ENCODE data around the gene CFAP92.
A peak's percentile ranks its signal among the peaks of the same experiment; 100 is the strongest.
"Not testable (repeated sequence)": the region's sequence is repeated elsewhere in the genome, so short reads cannot be mapped to it uniquely, and the experiment has no call there.

Gene CFAP92

GRCh38 chr3:128873244-128874022 is 120.4 kb downstream of the CFAP92 start:
- Histone ChIP-seq H3K27ac (no peak overlapping the region), H3K9ac (no peak overlapping the region), H3K27me3 (no peaks in the 10 kb centered on the region), H3K4me3 (no peak overlapping the region), H3K4me2 (no peak overlapping the region), H3K4me1 (peaks cover 14 to 34% (median 19%) of the 10 kb centered on the region in 10 experiments), H3K9me3 (replicated peaks in 1 of 11) (no peaks in the 10 kb centered on the region), H3K36me3 (0 out of 22 replicates have a peak, but pooled peaks cover 0 to 5% (median 0%) of the 10 kb centered on the region in 11 experiments), H4K20me1 (no peaks in the 10 kb centered on the region)
- TF ChIP-seq Cebpa-rat (IDR thresholded peaks at IDR 0.05): no peak

GRCh38 chr3:128872744-128873143 is 121.1 kb downstream of the CFAP92 start:
- TF ChIP-seq Cebpa-rat (IDR thresholded peaks at IDR 0.05): no peak
- no peaks in the 10 kb centered on the region for H4K20me1 ChIP-seq
- 0 out of 22 replicates have a peak, but pooled peaks cover 0 to 2% (median 0%) of the 10 kb centered on the region in 11 experiments for H3K36me3 ChIP-seq
- H3K4me2 ChIP-seq: no peak overlapping the region
- H3K27me3 ChIP-seq: no peaks in the 10 kb centered on the region
- H3K27ac ChIP-seq: no peak overlapping the region
- no peaks in the 10 kb centered on the region for H3K9me3 ChIP-seq (replicated peaks in 1 of 11)
- H3K4me3 ChIP-seq: no peak overlapping the region
- H3K4me1 ChIP-seq: peaks cover 7 to 27% (median 12%) of the 10 kb centered on the region in 10 experiments
- no peak overlapping the region for H3K9ac ChIP-seq

GRCh38 chr3:128872282-128872681 is 121.6 kb downstream of the CFAP92 start:
- Histone ChIP-seq H3K9me3 (replicated peaks in 1 of 11) (no peaks in the 10 kb centered on the region), H4K20me1 (no peaks in the 10 kb centered on the region), H3K4me2 (no peak overlapping the region), H3K36me3 (no peaks in the 10 kb centered on the region), H3K9ac (no peak overlapping the region), H3K4me3 (no peak overlapping the region), H3K27ac (no peak overlapping the region), H3K4me1 (peaks cover 4 to 22% (median 9%) of the 10 kb centered on the region in 10 experiments; a peak in 14 of 20 replicates), H3K27me3 (no peaks in the 10 kb centered on the region)
- no peak for TF ChIP-seq Cebpa-rat (IDR thresholded peaks at IDR 0.05)

GRCh38 chr3:128870347-128870746 is 123.5 kb downstream of the CFAP92 start:
- no peaks in the 10 kb centered on the region for H3K9me3 ChIP-seq (replicated peaks in 1 of 11)
- no peak overlapping the region for H3K9ac ChIP-seq
- no peak for TF ChIP-seq Cebpa-rat (IDR thresholded peaks at IDR 0.05)
- no peak overlapping the region for H3K4me3 ChIP-seq
- H3K4me2 ChIP-seq: no peak overlapping the region
- H3K36me3 ChIP-seq: no peaks in the 10 kb centered on the region
- peaks cover 0 to 9% (median under 1%) of the 10 kb centered on the region in 10 experiments; a peak in 5 of 20 replicates for H3K4me1 ChIP-seq
- no peaks in the 10 kb centered on the region for H4K20me1 ChIP-seq
- no peak overlapping the region for H3K27ac ChIP-seq
- H3K27me3 ChIP-seq: no peaks in the 10 kb centered on the region

- H3K4me2 ChIP-seq: no peak overlapping the region
- peaks cover 0 to 16% (median 12%) of the 10 kb centered on the region in 10 experiments; a peak in 17 of 20 replicates for H3K4me1 ChIP-seq
- no peaks in the 10 kb centered on the region; a peak in 2 of 22 replicates for H3K9me3 ChIP-seq (replicated peaks in 1 of 11)
- peak overlapping the region in 3 of 11 experiments; percentile 28 to 51 (median 45); a peak in 3 of 22 replicates for H3K27ac ChIP-seq
- H3K4me3 ChIP-seq: no peak overlapping the region
- no peaks in the 10 kb centered on the region for H3K27me3 ChIP-seq
- no peak overlapping the region for H3K9ac ChIP-seq
- H4K20me1 ChIP-seq: no peaks in the 10 kb centered on the region
- no peaks in the 10 kb centered on the region for H3K36me3 ChIP-seq
- TF ChIP-seq Cebpa-rat (IDR thresholded peaks at IDR 0.05): peak in 3 of 11 experiments; percentile 60 to 70 (median 62); a peak in 6 of 22 replicates
Measured at GRCh38 chr3:128867200-128868125, 126.4 kb downstream of the CFAP92 start.

GRCh38 chr3:128864849-128865804 is 128.7 kb downstream of the CFAP92 start:
- H3K9ac ChIP-seq: peak overlapping the region in 1 of 11 experiments; percentile 31; a peak in 1 of 22 replicates

GRCh38 chr3:128864351-128864811 is 129.5 kb downstream of the CFAP92 start:
- peak overlapping the region in 3 of 11 experiments; percentile 31 to 48 (median 38); a peak in 4 of 22 replicates for H3K9ac ChIP-seq
- H3K9me3 ChIP-seq (replicated peaks in 1 of 11): peaks cover 26 to 31% (median 30%) of the 10 kb centered on the region in 11 experiments
- no peaks in the 10 kb centered on the region for H4K20me1 ChIP-seq
- H3K4me1 ChIP-seq: peaks cover 0 to 14% (median 12%) of the 10 kb centered on the region in 10 experiments; a peak in 17 of 20 replicates
- TF ChIP-seq Cebpa-rat (IDR thresholded peaks at IDR 0.05): no peak
- no peaks in the 10 kb centered on the region for H3K27me3 ChIP-seq
- peak overlapping the region in 1 of 11 experiments; percentile 23; a peak in 1 of 22 replicates for H3K27ac ChIP-seq
- H3K36me3 ChIP-seq: peaks cover 21 to 29% (median 25%) of the 10 kb centered on the region in 11 experiments; a peak in 21 of 22 replicates
- no peak overlapping the region for H3K4me3 ChIP-seq
- H3K4me2 ChIP-seq: peak overlapping the region in 9 of 11 experiments; percentile 1 to 60 (median 48); a peak in 14 of 22 replicates

More at GRCh38 chr3:128864849-128865804, 128.7 kb downstream of the CFAP92 start:
- peak overlapping the region in 9 of 11 experiments; percentile 1 to 60 (median 48); a peak in 13 of 22 replicates for H3K4me2 ChIP-seq
- not testable (repeated sequence) for H3K27me3 ChIP-seq, H3K4me3 ChIP-seq, H3K27ac ChIP-seq, H4K20me1 ChIP-seq
- peaks cover 19 to 23% (median 23%) of the 10 kb centered on the region in 11 experiments for H3K9me3 ChIP-seq (replicated peaks in 1 of 11)
- peaks cover 14 to 22% (median 18%) of the 10 kb centered on the region in 11 experiments; a peak in 21 of 22 replicates for H3K36me3 ChIP-seq
- peaks cover 0 to 14% (median 12%) of the 10 kb centered on the region in 10 experiments; a peak in 17 of 20 replicates for H3K4me1 ChIP-seq

GRCh38 chr3:128863560-128863959 is 130.3 kb downstream of the CFAP92 start:
- H3K4me3 ChIP-seq: no peak overlapping the region
- no peaks in the 10 kb centered on the region for H4K20me1 ChIP-seq
- H3K9me3 ChIP-seq (replicated peaks in 1 of 11): peaks cover 35 to 39% (median 38%) of the 10 kb centered on the region in 11 experiments
- H3K27ac ChIP-seq: no peak overlapping the region
- TF ChIP-seq Cebpa-rat (IDR thresholded peaks at IDR 0.05): no peak
- no peaks in the 10 kb centered on the region for H3K27me3 ChIP-seq
- H3K4me2 ChIP-seq: no peak overlapping the region
- H3K9ac ChIP-seq: no peak overlapping the region
- peaks cover 26 to 37% (median 32%) of the 10 kb centered on the region in 11 experiments; a peak in 21 of 22 replicates for H3K36me3 ChIP-seq
- peaks cover 0 to 14% (median 12%) of the 10 kb centered on the region in 10 experiments; a peak in 17 of 20 replicates for H3K4me1 ChIP-seq
